Measurements from ENCODE around the gene EXOC3L2. TPM values are rescaled to one million over a fixed set of nuclear protein-coding genes. Genes with fewer than 3 reads are reported as not detected.

Gene EXOC3L2
- total RNA-seq, 3 donors from 2014 or later, result 0.70 to 1.4 (median 1.2) TPM

DNA sequence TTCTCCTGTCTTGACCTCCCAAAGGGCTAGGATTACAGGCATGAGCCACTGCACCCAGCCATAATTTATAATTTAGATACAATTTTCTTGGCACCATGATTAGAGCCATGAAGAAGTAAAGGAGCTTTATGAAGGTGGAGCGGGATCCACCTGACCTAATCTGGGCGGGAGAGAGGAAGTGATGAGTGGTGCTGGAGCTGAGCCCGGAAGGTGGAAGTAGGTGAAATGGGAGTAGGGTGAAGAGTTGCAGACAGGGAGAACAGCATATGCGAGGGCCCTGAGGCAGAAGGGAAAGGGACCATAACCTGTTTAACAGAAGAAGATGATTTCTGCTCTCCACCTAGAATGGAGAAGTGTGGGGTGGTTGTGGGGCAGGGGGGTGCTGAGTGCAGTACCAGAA lies 62.4 kb downstream of the EXOC3L2 start:
- Histone ChIP-seq H3K36me3 (ENCODE audit: low read depth) (peaks cover 5% of the 10 kb centered on the region), H3K4me3 (no peak overlapping the region), H3K9me3 (no peaks in the 10 kb centered on the region), H3K4me1 (ENCODE audit: low read depth) (peaks cover 10% of the 10 kb centered on the region)
- intact Hi-C loops (cut with DNase I, micrococcal nuclease), result no loop called here
- TF ChIP-seq, protein P1, sequence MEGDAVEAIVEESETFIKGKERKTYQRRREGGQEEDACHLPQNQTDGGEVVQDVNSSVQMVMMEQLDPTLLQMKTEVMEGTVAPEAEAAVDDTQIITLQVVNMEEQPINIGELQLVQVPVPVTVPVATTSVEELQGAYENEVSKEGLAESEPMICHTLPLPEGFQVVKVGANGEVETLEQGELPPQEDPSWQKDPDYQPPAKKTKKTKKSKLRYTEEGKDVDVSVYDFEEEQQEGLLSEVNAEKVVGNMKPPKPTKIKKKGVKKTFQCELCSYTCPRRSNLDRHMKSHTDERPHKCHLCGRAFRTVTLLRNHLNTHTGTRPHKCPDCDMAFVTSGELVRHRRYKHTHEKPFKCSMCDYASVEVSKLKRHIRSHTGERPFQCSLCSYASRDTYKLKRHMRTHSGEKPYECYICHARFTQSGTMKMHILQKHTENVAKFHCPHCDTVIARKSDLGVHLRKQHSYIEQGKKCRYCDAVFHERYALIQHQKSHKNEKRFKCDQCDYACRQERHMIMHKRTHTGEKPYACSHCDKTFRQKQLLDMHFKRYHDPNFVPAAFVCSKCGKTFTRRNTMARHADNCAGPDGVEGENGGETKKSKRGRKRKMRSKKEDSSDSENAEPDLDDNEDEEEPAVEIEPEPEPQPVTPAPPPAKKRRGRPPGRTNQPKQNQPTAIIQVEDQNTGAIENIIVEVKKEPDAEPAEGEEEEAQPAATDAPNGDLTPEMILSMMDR (IDR thresholded peaks at IDR 0.05), result no peak
- ATAC-seq, result no peak
- peak in 1 of 3 donors; percentile 43 for DNase-seq

DNA sequence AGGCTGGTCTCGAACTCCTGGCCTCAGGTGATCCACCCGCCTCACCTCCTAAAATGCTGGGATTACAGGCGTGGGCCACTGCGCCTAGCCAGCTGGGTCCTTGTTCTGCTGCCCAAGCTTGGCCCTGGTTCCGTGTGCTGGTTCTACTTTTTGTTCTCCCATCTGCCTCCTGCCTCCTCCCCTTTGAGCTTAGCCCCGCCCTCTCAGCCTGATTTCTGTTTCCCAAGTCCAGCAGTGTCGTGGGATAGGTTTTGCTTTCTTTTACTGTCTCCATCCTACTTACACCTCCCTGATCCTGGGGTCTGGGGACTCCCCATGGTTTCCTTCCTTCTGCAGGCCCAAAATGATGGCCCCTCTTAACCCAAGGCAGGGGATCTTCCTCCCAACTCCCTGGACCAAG lies 64.3 kb downstream of the EXOC3L2 start:
- no peak for ATAC-seq
- TF ChIP-seq, protein P1 (IDR thresholded peaks at IDR 0.05), result no peak
- DNase-seq, result no peak
- H3K9me3 ChIP-seq, result no peaks in the 10 kb centered on the region
- H3K36me3 ChIP-seq (ENCODE audit: low read depth), result peaks cover 5% of the 10 kb centered on the region
- no peak overlapping the region for H3K4me3 ChIP-seq
- intact Hi-C loops (cut with DNase I, micrococcal nuclease), result no loop called here
- peaks cover 15% of the 10 kb centered on the region for H3K4me1 ChIP-seq (ENCODE audit: low read depth)

DNA sequence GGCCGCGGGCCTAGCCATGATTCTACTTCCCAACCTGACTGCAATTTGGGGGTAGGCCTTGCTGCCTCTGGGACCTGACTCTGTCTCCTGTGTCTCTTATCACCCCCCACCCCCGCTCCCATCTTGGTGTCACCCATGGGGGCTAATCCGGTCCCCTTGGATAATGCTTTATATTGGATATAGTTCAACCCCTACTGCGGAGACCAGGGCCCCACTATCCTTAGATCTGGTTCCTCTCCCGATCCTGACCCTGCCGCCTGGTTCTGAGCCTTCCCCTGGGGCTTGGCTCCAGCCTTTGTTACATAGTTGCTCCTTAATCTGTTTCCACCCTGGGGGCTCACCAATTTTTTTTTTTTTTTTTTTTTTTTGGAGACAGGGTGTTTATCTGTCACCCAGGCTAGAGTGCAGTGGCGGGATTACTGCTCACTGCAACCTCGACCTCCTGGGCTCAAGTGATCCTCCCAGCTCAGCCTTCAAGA lies 65.3 kb downstream of the EXOC3L2 start:
- TF ChIP-seq, protein P1 (IDR thresholded peaks at IDR 0.05), result no peak
- intact Hi-C loops (cut with DNase I, micrococcal nuclease), result no loop called here
- no peak for DNase-seq
- Histone ChIP-seq H3K4me1 (ENCODE audit: low read depth) (peaks cover 15% of the 10 kb centered on the region), H3K9me3 (no peaks in the 10 kb centered on the region), H3K4me3 (no peak overlapping the region), H3K36me3 (ENCODE audit: low read depth) (peaks cover 5% of the 10 kb centered on the region)
- no peak for ATAC-seq

DNA sequence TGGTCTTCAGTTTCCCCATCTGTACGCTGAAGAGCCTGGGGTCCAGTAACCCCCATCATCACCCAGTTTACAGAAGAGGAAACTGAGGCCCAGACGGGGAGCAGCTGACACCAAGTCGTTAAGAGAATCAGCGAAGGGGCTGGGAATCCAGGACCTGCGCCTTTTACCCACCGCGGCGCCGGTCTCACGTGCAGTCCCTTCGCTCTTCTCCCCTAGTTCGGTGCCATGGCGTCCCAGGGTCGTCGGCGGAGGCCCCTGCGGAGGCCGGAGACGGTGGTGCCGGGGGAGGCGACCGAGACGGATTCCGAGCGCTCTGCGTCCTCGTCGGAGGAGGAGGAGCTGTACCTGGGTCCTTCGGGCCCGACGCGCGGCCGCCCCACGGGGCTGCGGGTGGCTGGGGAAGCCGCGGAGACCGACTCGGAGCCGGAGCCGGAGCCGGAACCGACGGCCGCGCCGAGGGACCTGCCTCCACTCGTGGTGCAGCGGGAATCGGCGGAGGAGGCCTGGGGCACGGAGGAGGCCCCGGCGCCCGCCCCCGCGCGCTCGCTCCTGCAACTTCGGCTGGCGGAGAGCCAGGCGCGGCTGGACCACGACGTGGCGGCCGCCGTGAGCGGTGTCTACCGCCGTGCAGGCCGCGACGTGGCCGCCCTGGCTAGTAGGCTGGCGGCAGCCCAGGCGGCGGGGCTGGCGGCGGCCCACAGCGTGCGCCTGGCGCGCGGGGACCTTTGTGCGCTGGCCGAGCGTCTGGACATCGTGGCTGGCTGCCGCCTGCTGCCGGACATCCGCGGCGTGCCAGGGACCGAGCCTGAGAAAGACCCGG lies 65.9 kb downstream of the EXOC3L2 start:
- ATAC-seq, result peak; percentile 10
- intact Hi-C loops (cut with DNase I, micrococcal nuclease), result no loop called here
- peak overlapping the region; percentile 69 for H3K4me3 ChIP-seq
- DNase-seq, result peak in 2 of 3 donors; percentile 65 to 73
- H3K4me1 ChIP-seq (ENCODE audit: low read depth), result peaks cover 15% of the 10 kb centered on the region
- TF ChIP-seq, protein P1 (IDR thresholded peaks at IDR 0.05), result no peak
- no peaks in the 10 kb centered on the region for H3K9me3 ChIP-seq
- H3K36me3 ChIP-seq (ENCODE audit: low read depth), result peaks cover 5% of the 10 kb centered on the region

DNA sequence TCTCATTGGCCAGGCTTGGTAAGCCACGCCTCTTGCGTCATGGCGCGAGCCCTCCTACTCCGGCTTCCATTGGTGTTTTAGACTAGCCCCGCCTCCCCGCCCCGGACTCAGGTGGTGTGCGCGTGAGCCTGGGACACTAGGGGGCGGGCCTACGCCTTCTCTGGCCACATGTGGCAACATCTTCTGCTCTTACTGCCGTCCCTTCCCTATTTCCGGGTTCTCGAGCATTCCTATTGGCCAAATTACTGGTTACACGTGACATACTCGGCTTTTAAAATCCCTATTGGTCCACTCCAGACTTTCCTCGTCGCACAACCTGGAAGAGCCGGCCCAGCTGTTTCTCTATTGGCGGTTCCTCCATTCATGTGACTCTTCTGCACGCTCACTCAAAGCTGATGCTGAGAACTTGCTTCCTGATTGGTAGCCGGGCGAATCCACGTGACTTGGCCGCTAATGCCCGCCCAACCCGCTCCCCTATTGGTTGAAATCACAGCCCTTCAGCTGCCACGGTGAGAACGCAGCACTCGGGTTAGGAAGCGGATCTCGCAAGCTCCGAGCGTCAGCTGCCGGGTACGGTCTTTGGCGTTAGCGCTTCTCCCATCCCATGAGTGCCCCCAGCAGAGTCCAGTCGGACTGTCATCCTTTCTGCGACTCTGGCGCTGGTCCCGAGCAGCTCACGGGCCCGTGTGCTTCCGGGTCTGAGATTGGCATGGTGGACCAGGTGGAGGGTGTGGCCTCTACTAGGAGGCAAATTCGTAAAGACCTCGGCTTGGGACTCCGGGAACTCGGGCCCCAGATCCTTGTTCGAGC lies 66.7 kb downstream of the EXOC3L2 start, which contains the start of gene BLOC1S3:
Gene BLOC1S3, plus strand, starts transcription at position 523 of the 810 bp plus-strand sequence. CDS start 513 bp downstream, outside the sequence.
- ATAC-seq (peak; percentile 93), DNase-seq (peak; percentile 100)
- Histone ChIP-seq H3K9me3 (no peaks in the 10 kb centered on the region), H3K4me3 (peak within 1 kb of the TSS; percentile 69), H3K36me3 (ENCODE audit: low read depth) (peaks cover 5% of the 10 kb centered on the region), H3K4me1 (ENCODE audit: low read depth) (peaks cover 15% of the 10 kb centered on the region)
- TF ChIP-seq, protein P1 (IDR thresholded peaks at IDR 0.05), result peak; percentile 58
- intact Hi-C loops (cut with DNase I, micrococcal nuclease), result no loop called here

Data from mucosa of descending colon (tissue), 3 donors.